Ascending aorta (tissue), 2 donors: ENCODE measurements around the gene EPX. TPM values are rescaled to one million over a fixed set of nuclear protein-coding genes. Genes with fewer than 3 reads are reported as not detected.
A peak's percentile ranks its signal among the peaks of the same experiment; 100 is the strongest.

Experiments used
- DNase-seq, 2 donors: peaks; one replicate each; pipeline ENCODE4 v3.0.0-alpha.2; 2019; ENCODE audit warnings: low spot score in 2 of 2
- H3K27ac ChIP-seq, 2 donors: fragments of 200-600 bp; sonication (generic); one replicate each; pipeline ENCODE4 v1.5.1; 2016 to 2017; ENCODE audit warnings: mild to moderate bottlenecking in 1 of 2
- H3K27me3 ChIP-seq: fragments of 200-600 bp; sonication (generic); one replicate; pipeline ENCODE4 v1.5.1; 2017
- H3K36me3 ChIP-seq, 2 donors: fragments of 200-600 bp; sonication (generic); one replicate each; pipeline ENCODE4 v1.5.1; 2016
- H3K4me1 ChIP-seq, 2 donors: fragments of 200-600 bp; sonication (generic); one replicate each; pipeline ENCODE4 v1.5.1; 2016 to 2017; ENCODE audit warnings: mild to moderate bottlenecking in 1 of 2
- H3K4me3 ChIP-seq, 2 donors: fragments of 200-600 bp; sonication (generic); one replicate each; pipeline ENCODE4 v1.5.1; 2016 to 2017; ENCODE audit warnings: mild to moderate bottlenecking in 1 of 2
- H3K9me3 ChIP-seq, 2 donors: fragments of 200-600 bp; sonication (generic); one replicate each; pipeline ENCODE4 v1.5.1; 2016
- CTCF ChIP-seq, 3 experiments: fragments of 200-600 bp in 2 of 3; fragments of 450-650 bp in 1 of 3; sonication (generic) in 2 of 3; IDR thresholded peaks; one replicate each; pipeline ENCODE4 v1.5.1; 2016 to 2019; ENCODE audit warnings: antibody characterized with exemption in 3 of 3, mild to moderate bottlenecking in 1 of 3, moderate library complexity in 1 of 3
- intact Hi-C: fragments of 100-400 bp; cut with DNase I; formaldehyde crosslinking; loops from one replicate; pipeline ENCODE4 v1.15.1; 2023
- total RNA-seq: library from RNA; depleted of rRNA; stranded (reverse); fragments of >200 nt; gene quantifications from one replicate; pipeline ENCODE4 v1.1.0, GENCODE V29; 2016

EPX gene
- total RNA-seq, 1 donor from 2014 or later = not detected

- H3K4me1 ChIP-seq = no peaks in the 10 kb centered on the region
- DNase-seq = no peak
- no peaks in the 10 kb centered on the region for H3K36me3 ChIP-seq
- no peak for TF ChIP-seq CTCF (IDR thresholded peaks at IDR 0.05)
- H3K4me3 ChIP-seq = no peak overlapping the region
- H3K9me3 ChIP-seq = no peaks in the 10 kb centered on the region
- intact Hi-C loops = no loop called here
- no peak overlapping the region for H3K27ac ChIP-seq
- no peaks in the 10 kb centered on the region for H3K27me3 ChIP-seq
Measured at GRCh38 chr17:58176200-58176599, 16.3 kb upstream of the EPX start.

- no peaks in the 10 kb centered on the region for H3K4me1 ChIP-seq
- no peaks in the 10 kb centered on the region for H3K27me3 ChIP-seq
- TF ChIP-seq CTCF (IDR thresholded peaks at IDR 0.05) = no peak
- DNase-seq = no peak
- H3K4me3 ChIP-seq = no peak overlapping the region
- H3K36me3 ChIP-seq = no peaks in the 10 kb centered on the region
- intact Hi-C loops = no loop called here
- H3K9me3 ChIP-seq = no peaks in the 10 kb centered on the region
- H3K27ac ChIP-seq = no peak overlapping the region
Measured at GRCh38 chr17:58181796-58182195, 10.7 kb upstream of the EPX start.

- H3K9me3 ChIP-seq = no peaks in the 10 kb centered on the region
- no peak for DNase-seq
- no peak for TF ChIP-seq CTCF (IDR thresholded peaks at IDR 0.05)
Measured at GRCh38 chr17:58183514-58183913, 9.0 kb upstream of the EPX start.

GRCh38 chr17:58184308-58184985 lies 8.1 kb upstream of the EPX start:
- no peaks in the 10 kb centered on the region for H3K27me3 ChIP-seq

More at GRCh38 chr17:58183514-58183913, 9.0 kb upstream of the EPX start:
- Histone ChIP-seq H3K36me3 (no peaks in the 10 kb centered on the region), H3K27me3 (no peaks in the 10 kb centered on the region), H3K4me3 (no peak overlapping the region), H3K4me1 (no peaks in the 10 kb centered on the region), H3K27ac (no peak overlapping the region)
- intact Hi-C loops = no loop called here

GRCh38 chr17:58184986-58185761 lies 7.4 kb upstream of the EPX start:
- TF ChIP-seq CTCF (IDR thresholded peaks at IDR 0.05) = no peak
- no peaks in the 10 kb centered on the region for H3K9me3 ChIP-seq
- H3K4me3 ChIP-seq = no peak overlapping the region
- intact Hi-C loops = no loop called here
- H3K4me1 ChIP-seq = no peaks in the 10 kb centered on the region
- peak in 1 of 2 donors; percentile 50 for DNase-seq
- H3K27ac ChIP-seq = no peak overlapping the region
- no peaks in the 10 kb centered on the region for H3K36me3 ChIP-seq
- no peaks in the 10 kb centered on the region for H3K27me3 ChIP-seq

More at GRCh38 chr17:58184308-58184985, 8.1 kb upstream of the EPX start:
- H3K4me3 ChIP-seq = no peak overlapping the region
- DNase-seq = peak in 1 of 2 donors; percentile 38
- no peaks in the 10 kb centered on the region for H3K4me1 ChIP-seq
- H3K9me3 ChIP-seq = no peaks in the 10 kb centered on the region
- H3K36me3 ChIP-seq = no peaks in the 10 kb centered on the region
- intact Hi-C loops = no loop called here
- H3K27ac ChIP-seq = no peak overlapping the region
- TF ChIP-seq CTCF (IDR thresholded peaks at IDR 0.05) = no peak
